Transverse colon (tissue), 4 donors: Measurements from ENCODE around the gene CSTA. TPM values are rescaled to one million over a fixed set of nuclear protein-coding genes. Genes with fewer than 3 reads are reported as not detected.

Source experiments
- DNase-seq: peaks from one replicate; pipeline ENCODE4 v3.0.0-alpha.2; 2019
- H3K27ac ChIP-seq, 4 donors: fragments of 200-600 bp; sonication (generic); 2 replicates each; pipeline ENCODE4 v1.5.1; 2016 to 2018; ENCODE audit warnings: inconsistent platforms in 4 of 4
- H3K27me3 ChIP-seq: fragments of 200-600 bp; sonication (generic); 2 replicates; pipeline ENCODE4 v1.5.1; 2017; ENCODE audit warnings: inconsistent platforms
- H3K36me3 ChIP-seq, 4 donors: fragments of 200-600 bp; sonication (generic); 2 replicates each; pipeline ENCODE4 v1.5.1; 2017 to 2019; ENCODE audit warnings: inconsistent platforms in 4 of 4
- H3K4me1 ChIP-seq, 4 donors: fragments of 200-600 bp; sonication (generic); 2 replicates each; pipeline ENCODE4 v1.5.1; 2017 to 2020; ENCODE audit warnings: inconsistent platforms in 4 of 4
- H3K4me3 ChIP-seq, 4 donors: fragments of 200-600 bp; sonication (generic); 1 replicate in 1 of 4; 2 replicates in 3 of 4; pipeline versions ENCODE4 v1.5.1 to v1.6.1; 2017 to 2019; ENCODE audit warnings: inconsistent platforms in 4 of 4
- H3K9me3 ChIP-seq, 2 donors: fragments of 200-600 bp; sonication (generic); 2 replicates each; pipeline ENCODE4 v1.5.1; 2017 to 2019; ENCODE audit warnings: inconsistent platforms in 2 of 2
- EP300 ChIP-seq: sonication (generic); formaldehyde crosslinking; IDR thresholded peaks from one replicate; pipeline ENCODE4 v1.6.1; 2017; ENCODE audit warnings: antibody characterized with exemption, low read depth
- POLR2A ChIP-seq: fragments of 450-650 bp; IDR thresholded peaks from one replicate; pipeline ENCODE4 v1.6.1; 2016; ENCODE audit warnings: antibody characterized with exemption, mild to moderate bottlenecking, moderate library complexity
- POLR2AphosphoS5 ChIP-seq, 3 donors: sonication (generic); formaldehyde crosslinking; IDR thresholded peaks; one replicate each; pipeline ENCODE4 v1.6.1; 2016; ENCODE audit warnings: antibody characterized with exemption in 3 of 3
- WGBS, 2 donors: methylation state at CpG; one replicate each; pipeline ENCODE4 v1.1.5; 2018; ENCODE audit warnings: low coverage in 1 of 2; 5-methylcytosine and 5-hydroxymethylcytosine counted together
- in situ Hi-C, 4 donors: fragments of 200-750 bp; cut with MboI; loops; one replicate each; pipeline versions ENCODE4 v1.15.0 to v1.15.1; 2017; ENCODE audit warnings: low sequenced_read_pairs in 3 of 4, low pct_ligation_motif_present in 1 of 4, low pct_unique_long_range_greater_than_20kb in 1 of 4
- intact Hi-C: fragments of 100-400 bp; cut with DNase I; formaldehyde crosslinking; loops from one replicate; pipeline ENCODE4 v1.15.1; 2023; ENCODE audit warnings: low total_unique reads
- total RNA-seq, 4 donors: library from RNA; depleted of rRNA; stranded (reverse); fragments of >200 nt; gene quantifications; one replicate each; pipeline ENCODE4 v1.1.0, GENCODE V29; 2016
- TF ChIP-seq, protein P1 (sequence below), 5 experiments: fragments of 200-600 bp in 3 of 5; fragments of 450-650 bp in 2 of 5; sonication (generic) in 3 of 5; IDR thresholded peaks; 1 replicate in 2 of 5; 2 replicates in 3 of 5; pipeline ENCODE4 v1.5.1; 2016 to 2017; ENCODE audit warnings: antibody characterized with exemption in 5 of 5, inconsistent platforms in 3 of 5, mild to moderate bottlenecking in 2 of 5, moderate library complexity in 1 of 5

The CSTA gene
- total RNA-seq, 4 donors from 2014 or later, result 1.4 TPM; not detected in 3

DNA sequence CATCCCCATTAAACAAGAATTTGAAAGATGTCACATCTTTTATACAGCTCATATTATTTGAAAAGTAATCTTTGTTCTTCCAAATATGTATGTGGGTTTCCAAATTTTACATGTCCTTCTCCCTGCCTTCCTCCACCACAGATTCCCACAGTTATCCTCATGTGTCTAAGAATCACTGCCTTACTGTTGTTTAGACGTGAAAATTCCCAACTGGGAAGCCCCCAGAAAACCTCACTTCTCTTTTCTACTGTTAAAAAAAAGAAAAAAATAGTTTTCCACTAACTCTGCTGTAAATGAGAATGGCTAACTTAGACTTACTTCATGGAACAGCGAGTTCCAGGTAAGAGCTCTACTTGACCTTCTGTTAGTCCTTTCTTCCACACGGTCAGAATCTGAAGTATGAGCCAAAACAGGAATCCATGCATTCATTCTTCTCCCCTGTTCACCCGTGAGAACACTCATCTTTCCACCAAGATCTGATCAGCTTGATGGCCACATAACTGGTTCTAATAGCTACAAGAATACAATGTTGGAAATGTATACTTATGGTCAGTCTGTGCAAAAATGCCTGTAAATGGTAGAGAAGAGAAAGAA lies 17.9 kb upstream of the CSTA start:
- Histone ChIP-seq H3K9me3 (no peaks in the 10 kb centered on the region), H3K27ac (no peak overlapping the region), H3K27me3 (no peaks in the 10 kb centered on the region), H3K4me1 (peaks cover 5 to 28% (median 13%) of the 10 kb centered on the region in 4 donors), H3K4me3 (no peak overlapping the region), H3K36me3 (no peaks in the 10 kb centered on the region)
- in situ Hi-C loops, result no loop called here
- WGBS, 2 donors, result 74 to 76% methylated on average over 4 of the region's 4 CpGs
- intact Hi-C loops, result no loop called here
- DNase-seq, result no peak
- TF ChIP-seq, protein P1, sequence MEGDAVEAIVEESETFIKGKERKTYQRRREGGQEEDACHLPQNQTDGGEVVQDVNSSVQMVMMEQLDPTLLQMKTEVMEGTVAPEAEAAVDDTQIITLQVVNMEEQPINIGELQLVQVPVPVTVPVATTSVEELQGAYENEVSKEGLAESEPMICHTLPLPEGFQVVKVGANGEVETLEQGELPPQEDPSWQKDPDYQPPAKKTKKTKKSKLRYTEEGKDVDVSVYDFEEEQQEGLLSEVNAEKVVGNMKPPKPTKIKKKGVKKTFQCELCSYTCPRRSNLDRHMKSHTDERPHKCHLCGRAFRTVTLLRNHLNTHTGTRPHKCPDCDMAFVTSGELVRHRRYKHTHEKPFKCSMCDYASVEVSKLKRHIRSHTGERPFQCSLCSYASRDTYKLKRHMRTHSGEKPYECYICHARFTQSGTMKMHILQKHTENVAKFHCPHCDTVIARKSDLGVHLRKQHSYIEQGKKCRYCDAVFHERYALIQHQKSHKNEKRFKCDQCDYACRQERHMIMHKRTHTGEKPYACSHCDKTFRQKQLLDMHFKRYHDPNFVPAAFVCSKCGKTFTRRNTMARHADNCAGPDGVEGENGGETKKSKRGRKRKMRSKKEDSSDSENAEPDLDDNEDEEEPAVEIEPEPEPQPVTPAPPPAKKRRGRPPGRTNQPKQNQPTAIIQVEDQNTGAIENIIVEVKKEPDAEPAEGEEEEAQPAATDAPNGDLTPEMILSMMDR (IDR thresholded peaks at IDR 0.05), result no peak
- TF ChIP-seq POLR2A (no peak), EP300 (no peak), POLR2AphosphoS5 (IDR thresholded peaks at IDR 0.05) (no peak)

DNA sequence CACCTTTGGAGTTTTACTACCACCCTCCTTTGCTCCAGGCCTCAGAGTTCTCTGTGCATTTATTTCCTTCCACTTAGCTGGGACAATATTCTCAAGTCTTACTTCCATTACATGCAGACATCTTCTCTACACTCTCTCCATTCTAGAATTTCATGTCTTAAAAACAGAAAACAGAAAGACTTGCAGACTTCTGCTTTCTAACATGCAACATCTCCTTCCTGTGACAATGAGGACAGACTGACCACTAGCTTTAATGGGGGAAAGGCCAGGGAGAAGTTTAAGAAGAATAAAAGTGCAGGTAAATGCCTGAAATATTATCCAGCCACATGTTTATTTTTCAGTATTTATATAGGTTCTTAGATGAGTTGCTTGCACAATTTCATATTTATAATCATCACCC lies 17.1 kb upstream of the CSTA start:
- no peaks in the 10 kb centered on the region for H3K27me3 ChIP-seq
- H3K4me1 ChIP-seq, result peaks cover 5 to 33% (median 13%) of the 10 kb centered on the region in 4 donors
- H3K36me3 ChIP-seq, result no peaks in the 10 kb centered on the region
- no peak for DNase-seq
- intact Hi-C loops (no loop called here), in situ Hi-C loops (no loop called here)
- no peaks in the 10 kb centered on the region for H3K9me3 ChIP-seq
- H3K4me3 ChIP-seq, result no peak overlapping the region
- TF ChIP-seq POLR2A, result no peak
- TF ChIP-seq, protein P1 (IDR thresholded peaks at IDR 0.05), result no peak
- no peak for TF ChIP-seq EP300
- no peak for TF ChIP-seq POLR2AphosphoS5 (IDR thresholded peaks at IDR 0.05)
- H3K27ac ChIP-seq, result no peak overlapping the region

- Histone ChIP-seq H3K36me3 (no peaks in the 10 kb centered on the region), H3K9me3 (no peaks in the 10 kb centered on the region), H3K27ac (peak overlapping the region; percentile 67 to 81 (median 74)), H3K4me1 (peaks cover 9 to 47% (median 21%) of the 10 kb centered on the region in 4 donors), H3K4me3 (no peak overlapping the region), H3K27me3 (no peaks in the 10 kb centered on the region)
- intact Hi-C loops, result no loop called here
- in situ Hi-C loops, result no loop called here
- TF ChIP-seq POLR2AphosphoS5 (IDR thresholded peaks at IDR 0.05), result peak in 2 of 3 donors; percentile 39 to 61
- TF ChIP-seq, protein P1 (IDR thresholded peaks at IDR 0.05), result no peak
- TF ChIP-seq POLR2A, result no peak
- TF ChIP-seq EP300, result no peak
- peak; percentile 36 for DNase-seq
- 0 to 25% methylated on average over 1 of the region's 1 CpG for WGBS, 2 donors
Observed at GRCh38 chr3:122310361-122310760, 14.7 kb upstream of the CSTA start.

DNA sequence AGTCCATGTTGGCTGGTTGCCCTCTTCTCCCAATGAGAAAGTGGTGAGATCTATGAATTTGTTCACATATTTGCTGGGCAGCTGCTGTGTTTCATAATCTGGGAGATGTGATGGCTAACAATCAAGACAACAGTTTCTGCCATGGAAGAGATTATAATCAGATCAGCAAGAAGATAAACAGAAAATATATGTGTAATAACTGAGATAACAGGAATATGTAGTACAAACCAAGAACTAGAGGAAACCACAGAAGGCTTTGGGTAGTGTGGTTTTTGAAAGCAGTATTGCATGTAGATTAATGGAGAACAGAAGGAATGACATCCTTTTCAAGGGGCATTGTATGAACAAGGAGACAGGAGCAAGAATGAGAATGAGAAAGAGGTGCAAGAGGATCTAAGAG lies 12.2 kb upstream of the CSTA start:
- Histone ChIP-seq H3K36me3 (no peaks in the 10 kb centered on the region), H3K4me1 (peaks cover 9 to 34% (median 21%) of the 10 kb centered on the region in 4 donors), H3K27ac (peak overlapping the region in 1 of 4 donors; percentile 65), H3K4me3 (no peak overlapping the region), H3K27me3 (no peaks in the 10 kb centered on the region), H3K9me3 (no peaks in the 10 kb centered on the region)
- in situ Hi-C loops (no loop called here), intact Hi-C loops (no loop called here)
- TF ChIP-seq POLR2A, result no peak
- TF ChIP-seq POLR2AphosphoS5 (IDR thresholded peaks at IDR 0.05), result no peak
- TF ChIP-seq, protein P1 (IDR thresholded peaks at IDR 0.05), result no peak
- no peak for TF ChIP-seq EP300
- no peak for DNase-seq
